K562 (cell line): Measurements from ENCODE around the gene AHCY. TPM values are rescaled to one million over a fixed set of nuclear protein-coding genes. Genes with fewer than 3 reads are reported as not detected.
"Not testable (repeated sequence)": the region's sequence is repeated elsewhere in the genome, so short reads cannot be mapped to it uniquely, and the experiment has no call there.

Experiments
- ATAC-seq: fragments of 200-7000 bp; cut with Tn5 transposase; 3 replicates; pipeline ENCODE4 v1.9.1; 2020; ENCODE audit warnings: moderate library complexity
- BruUV-seq: library from RNA; stranded (reverse); fragments of 400-500 nt; replicated peaks from 2 replicates; lab custom pipeline; 2021; lab: Mats Ljungman, UMichigan
- CTCF ChIA-PET: fragments of 300-600 bp; formaldehyde crosslinking; extraction: SDS; loops from one replicate; lab custom pipeline; 2021; ENCODE audit warnings: low intra/inter-chr PET ratio; lab: Yijun Ruan, JAX
- POLR2A ChIA-PET: fragments of 300-600, 350-650 bp; sonication (Branson Sonifier 250); formaldehyde crosslinking; extraction: SDS; loops from one replicate; lab custom pipeline; 2021; ENCODE audit warnings: antibody characterized with exemption, inconsistent platforms; lab: Yijun Ruan, JAX
- DNase-seq, 4 experiments: peaks; one replicate each; pipeline versions ENCODE4 v3.0.0 to v3.0.0-alpha.2; 2011 to 2018; ENCODE audit warnings: low spot score in 3 of 4, mixed read lengths in 3 of 4; ENCODE audit errors: extremely low read depth in 1 of 4
- FAIRE-seq: peaks from 2 replicates; lab custom pipeline; 2011; peaks lifted over from hg19 to GRCh38; lab: Jason Lieb, UNC
- H2AFZ ChIP-seq: 2 replicates; pipeline ENCODE4 v1.6.0; 2011; ENCODE audit warnings: low read depth, low read length, control low read depth, inconsistent platforms
- H3K27ac ChIP-seq: fragments of 200-600 bp; 3 replicates; pipeline ENCODE4 v1.8.0; 2011; ENCODE audit warnings: low read depth, mild to moderate bottlenecking, control low read depth, inconsistent platforms, low read length, moderate library complexity, mixed read lengths; ENCODE audit errors: extremely low read depth
- H3K27me3 ChIP-seq, 2 experiments: fragments of 300-600 bp in 1 of 2; 2 replicates in 1 of 2; 3 replicates in 1 of 2; pipeline versions ENCODE4 v1.6.0 to v1.8.0; 2011; ENCODE audit warnings: inconsistent platforms in 2 of 2, low read length in 2 of 2, mild to moderate bottlenecking in 1 of 2, mixed read lengths in 1 of 2, moderate library complexity in 1 of 2; ENCODE audit not compliant: control insufficient read depth in 2 of 2, insufficient read depth in 2 of 2
- H3K36me3 ChIP-seq: fragments of 300-600 bp; 3 replicates; pipeline ENCODE4 v1.8.0; 2011; ENCODE audit warnings: mild to moderate bottlenecking, low read length, inconsistent platforms; ENCODE audit not compliant: control insufficient read depth, insufficient read depth
- H3K4me1 ChIP-seq, 2 experiments: fragments of 200-600 bp in 1 of 2; replicated peaks in 1 of 2; 2 replicates in 1 of 2; 3 replicates in 1 of 2; pipeline versions ENCODE4 v1.5.1 to v1.8.0; 2011; ENCODE audit warnings: inconsistent platforms in 2 of 2, low read length in 2 of 2, mild to moderate bottlenecking in 1 of 2, mixed read lengths in 1 of 2, moderate library complexity in 1 of 2; ENCODE audit not compliant: control insufficient read depth in 2 of 2, insufficient read depth in 2 of 2
- H3K4me2 ChIP-seq: 2 replicates; pipeline ENCODE4 v1.6.1; 2011; ENCODE audit warnings: low read length, control low read depth, inconsistent platforms, mixed read lengths; ENCODE audit not compliant: insufficient read depth
- H3K4me3 ChIP-seq: fragments of 200-600 bp; sonication (generic), shearing (Covaris generic); 2 replicates; pipeline ENCODE4 v1.5.1; 2016; ENCODE audit warnings: control low read depth, inconsistent platforms
- H3K79me2 ChIP-seq: fragments of 200-600 bp; 3 replicates; pipeline ENCODE4 v1.8.0; 2011; ENCODE audit warnings: low read length, inconsistent platforms; ENCODE audit not compliant: control insufficient read depth, insufficient read depth
- H3K9ac ChIP-seq, 2 experiments: 2 replicates each; pipeline versions ENCODE4 v1.6.0 to v1.6.1; 2011; ENCODE audit warnings: low read depth in 2 of 2, low read length in 2 of 2, control low read depth in 1 of 2, inconsistent platforms in 1 of 2, mild to moderate bottlenecking in 1 of 2, mixed read lengths in 1 of 2; ENCODE audit not compliant: insufficient read depth in 1 of 2
- H3K9me1 ChIP-seq: one replicate; pipeline ENCODE4 v1.6.0; 2011; ENCODE audit warnings: inconsistent platforms, mild to moderate bottlenecking, low read length, moderate library complexity; ENCODE audit not compliant: control insufficient read depth, insufficient read depth
- H3K9me3 ChIP-seq: replicated peaks from 2 replicates; pipeline ENCODE4 v1.5.1; 2011; ENCODE audit warnings: low read depth, low read length, inconsistent platforms; ENCODE audit not compliant: control insufficient read depth, insufficient read depth
- H4K20me1 ChIP-seq: replicated peaks from 2 replicates; pipeline ENCODE4 v1.6.1; 2011; ENCODE audit warnings: low read length, inconsistent platforms, mixed read lengths; ENCODE audit not compliant: control insufficient read depth, insufficient read depth
- BHLHE40 ChIP-seq: IDR thresholded peaks from 2 replicates; pipeline ENCODE4 v1.6.1; 2011; ENCODE audit warnings: low read length, improper control_type of control experiment
- DACH1 ChIP-seq: fragments of 450-650 bp; IDR thresholded peaks from 2 replicates; pipeline ENCODE4 v1.6.1; 2018; ENCODE audit not compliant: partially characterized antibody
- DPF2 ChIP-seq: fragments of 450-650 bp; IDR thresholded peaks from 2 replicates; pipeline ENCODE4 v1.6.1; 2016
- ELF4 ChIP-seq: fragments of 450-650 bp; formaldehyde crosslinking; IDR thresholded peaks from 2 replicates; pipeline ENCODE4 v1.4.0; 2022; ENCODE audit warnings: missing genetic modification characterization
- FOSL1 ChIP-seq: fragments of 200-800 bp; sonication (Bioruptor generic); conservative IDR thresholded peaks from 2 replicates; pipeline ENCODE4 v1.6.1; 2016; ENCODE audit warnings: missing genetic modification characterization, missing compliant biosample characterization
- JUN ChIP-seq, 2 experiments: sonication (generic) in 1 of 2; formaldehyde crosslinking in 1 of 2; IDR thresholded peaks; 2 replicates each; pipeline versions ENCODE4 v1.6.1 to v1.8.0; 2012 to 2022; ENCODE audit warnings: borderline replicate concordance in 2 of 2, mild to moderate bottlenecking in 2 of 2, improper control_type of control experiment in 1 of 2, low read depth in 1 of 2, low read length in 1 of 2, missing genetic modification reagents in 1 of 2
- JUND ChIP-seq, 2 experiments: IDR thresholded peaks; 2 replicates in 1 of 2; 3 replicates in 1 of 2; pipeline ENCODE4 v1.6.1; 2011; ENCODE audit warnings: borderline replicate concordance in 2 of 2, low read depth in 2 of 2, low read length in 2 of 2, improper control_type of control experiment in 1 of 2, missing biosample characterization in 1 of 2, missing genetic modification characterization in 1 of 2, missing genetic modification reagents in 1 of 2
- STAT5A ChIP-seq: IDR thresholded peaks from 2 replicates; pipeline ENCODE4 v1.6.1; 2012; ENCODE audit warnings: low read length, inconsistent platforms, borderline replicate concordance
- ZBTB7A ChIP-seq: IDR thresholded peaks from 2 replicates; pipeline ENCODE4 v1.6.1; 2011; ENCODE audit warnings: low read depth, mild to moderate bottlenecking, low read length, moderate library complexity, borderline replicate concordance; ENCODE audit not compliant: control insufficient read depth
- WGBS: fragments of 100-300 bp; shearing (Covaris generic); methylation state at CpG from one replicate; pipeline ENCODE4 v1.1.6; 2016; ENCODE audit warnings: low coverage, mixed read lengths; ENCODE audit not compliant: insufficient coverage; ENCODE audit errors: missing lambda C conversion rate; 5-methylcytosine and 5-hydroxymethylcytosine counted together
- in situ Hi-C: fragments of 300-500 bp; cut with MboI; formaldehyde crosslinking; loops from 4 replicates; pipeline ENCODE4 v1.15.0; 2018; ENCODE audit warnings: inconsistent platforms, mixed read lengths
- intact Hi-C: fragments of 100-400 bp; cut with micrococcal nuclease; formaldehyde crosslinking; loops from 2 replicates; pipeline ENCODE4 v1.14.2; 2022
- polyA plus RNA-seq, 8 experiments: library from polyadenylated mRNA; depleted of rRNA in 4 of 8; stranded (reverse) in 5 of 8; unstranded in 3 of 8; fragments of >200 nt; fragmentation: Nextera tagmentation in 2 of 8; fragmentation: Illumina TruSeq in 1 of 8; extraction: Ambion mirVana in 2 of 8; extraction: Trizol in 1 of 8; gene quantifications; 2 replicates each; pipeline versions ENCODE4 v1.2.1 to v1.2.3, GENCODE V29; 2011 to 2014; ENCODE audit warnings: inconsistent platforms in 1 of 8, missing spikeins in 1 of 8
- total RNA-seq, 7 experiments: library from RNA; depleted of rRNA in 6 of 7; stranded (reverse); fragments of >200 nt in 6 of 7; fragmentation: Illumina TruSeq in 2 of 7; extraction: Trizol in 2 of 7; gene quantifications; 2 replicates each; pipeline versions ENCODE4 v1.2.1 to v1.2.3, GENCODE V29; 2011 to 2021; ENCODE audit warnings: low replicate concordance in 1 of 7
- TF ChIP-seq, protein P1 (sequence below), 2 experiments: fragments of 450-650 bp in 1 of 2; sonication (generic) in 1 of 2; formaldehyde crosslinking in 1 of 2; IDR thresholded peaks in 1 of 2; conservative IDR thresholded peaks in 1 of 2; 2 replicates each; pipeline versions ENCODE4 v1.6.1 to v1.8.1; 2016 to 2023; ENCODE audit warnings: mild to moderate bottlenecking in 2 of 2, moderate library complexity in 2 of 2, inconsistent platforms in 1 of 2, missing genetic modification reagents in 1 of 2

The AHCY gene
- total and polyA plus RNA-seq, 9 of the 15 experiments (the other 6 are each of a cell fraction or from before 2014, with no cell fraction given) = 82.5 to 269 (median 190) TPM

DNA sequence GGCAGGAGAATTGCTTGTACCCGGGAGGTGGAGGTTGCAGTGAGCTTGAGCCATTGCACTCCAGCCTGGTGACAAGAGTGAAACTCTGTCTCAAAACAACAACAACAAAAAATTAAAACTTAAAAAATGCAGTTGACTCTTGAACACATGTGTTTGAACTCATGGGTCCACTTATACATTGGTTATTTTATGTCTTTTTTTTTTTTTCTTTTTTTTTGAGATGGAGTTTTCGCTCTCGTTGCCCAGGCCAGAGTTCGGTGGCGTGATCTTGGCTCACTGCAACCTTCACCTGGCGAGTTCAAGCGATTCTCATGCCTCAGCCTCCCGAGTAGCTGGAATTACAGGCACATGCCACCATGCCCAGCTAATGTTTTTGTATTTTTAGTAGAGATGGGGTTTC is 39.7 kb downstream of the AHCY start:
- H3K79me2 ChIP-seq, H3K4me3 ChIP-seq, H3K4me1 ChIP-seq, CTCF ChIA-PET, in situ Hi-C loops, ATAC-seq, H3K27ac ChIP-seq, H3K36me3 ChIP-seq, FAIRE-seq, BruUV-seq, H3K9ac ChIP-seq, H3K27me3 ChIP-seq, H3K4me2 ChIP-seq, H3K9me3 ChIP-seq, DNase-seq, H3K9me1 ChIP-seq, H2AFZ ChIP-seq, intact Hi-C loops, H4K20me1 ChIP-seq: not testable (repeated sequence)
- WGBS = 77% methylated on average over 3 of the region's 8 CpGs
- POLR2A ChIA-PET = interaction anchor here (0.6 to 1.4 kb wide), 3 partner anchors 14 to 39 kb away, joined by 3 read pairs; no protein-coding TSS in a partner anchor

DNA sequence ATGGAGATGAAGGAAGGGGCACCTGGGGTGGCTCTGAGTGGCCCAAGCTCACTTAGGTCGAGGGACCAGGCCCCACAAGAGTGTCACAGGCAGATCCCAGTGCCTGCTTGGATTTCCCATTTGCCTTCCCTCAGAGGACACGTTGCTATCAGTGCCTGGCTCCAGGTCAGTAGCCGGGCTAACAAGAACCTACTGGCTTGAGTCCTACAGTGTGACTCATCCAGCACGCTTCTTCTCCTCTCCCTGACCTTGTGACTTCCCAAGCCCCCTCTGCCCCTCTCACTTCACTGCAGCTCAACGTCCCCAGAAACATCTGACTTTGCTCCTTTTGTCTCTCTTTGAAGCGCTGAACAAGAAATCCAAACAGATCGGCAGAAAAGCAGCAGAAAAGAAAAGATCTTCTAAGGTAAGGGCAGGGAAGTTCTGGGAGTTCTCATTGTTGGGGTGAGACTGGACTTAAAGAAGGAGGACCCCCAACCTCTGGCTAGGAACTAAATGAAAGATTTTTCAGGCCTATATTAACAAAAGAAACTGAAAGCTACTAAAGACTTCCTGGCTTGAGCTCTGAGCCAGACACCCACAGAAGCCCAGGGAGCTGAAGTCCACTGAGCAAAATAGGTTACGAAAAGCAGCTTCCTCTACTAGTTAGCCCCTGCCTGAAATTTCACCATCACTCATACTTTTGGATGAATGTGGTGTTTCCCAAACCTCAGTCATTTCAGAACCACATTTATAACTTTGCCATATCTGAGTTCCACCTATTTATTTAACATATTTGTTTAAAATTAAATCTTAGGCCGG is 40.5 kb downstream of the AHCY start:
- CTCF ChIA-PET = no interaction called here
- no peaks in the 10 kb centered on the region for H3K9me3 ChIP-seq
- FAIRE-seq (peak; percentile 78), ATAC-seq (peak; percentile 62), DNase-seq (peak in 1 of 4 experiments; percentile 50)
- POLR2A ChIA-PET = interaction anchor here (0.6 to 1.4 kb wide), 4 partner anchors 13 to 40 kb away, joined by 3 read pairs; no protein-coding TSS in a partner anchor
- 38% methylated on average over 9 of the region's 9 CpGs for WGBS
- no peak overlapping the region for H3K4me2 ChIP-seq
- in situ Hi-C loops = no loop called here
- H3K4me3 ChIP-seq = no peak overlapping the region
- no TSS peak for BruUV-seq
- no peak overlapping the region; a peak in 1 of 4 replicates for H3K9ac ChIP-seq
- H3K27ac ChIP-seq = peak overlapping the region; percentile 20; the same call in 1 of the 3 replicates
- H3K9me1 ChIP-seq = no peaks in the 10 kb centered on the region
- intact Hi-C loops = no loop called here
- peaks cover 0 to 2% of the 10 kb centered on the region in 2 experiments; a peak in 2 of 5 replicates for H3K4me1 ChIP-seq
- H3K27me3 ChIP-seq = no peaks in the 10 kb centered on the region
- peaks cover 4% of the 10 kb centered on the region; the same call in 2 of the 3 replicates for H3K36me3 ChIP-seq
- H3K79me2 ChIP-seq = no peaks in the 10 kb centered on the region
- H2AFZ ChIP-seq = peak overlapping the region; percentile 7; the same call in 1 of the 2 replicates
- no peaks in the 10 kb centered on the region for H4K20me1 ChIP-seq
- TF ChIP-seq JUND (IDR thresholded peaks at IDR 0.05; ENCODE audit: borderline replicate concordance, low read depth, low read length) (peak; percentile 57; the same call in 1 of the 2 replicates), JUND (tag; IDR thresholded peaks at IDR 0.05; ENCODE audit: borderline replicate concordance, low read depth, low read length) (peak; percentile 26; the same call in 1 of the 3 replicates), DACH1 (no peak), STAT5A (no peak), ELF4 (CRISPR knock-in tag) (0 out of 2 replicates have a peak, but pooled peaks have one; percentile 5), ZBTB7A (peak; percentile 84; the same call in 1 of the 2 replicates), BHLHE40 (0 out of 2 replicates have a peak, but pooled peaks have one; percentile 39), DPF2 (peak; percentile 29; the same call in 1 of the 2 replicates), JUN (IDR thresholded peaks at IDR 0.05; ENCODE audit: borderline replicate concordance, low read depth, low read length) (peak; percentile 16; the same call in 1 of the 2 replicates), JUN (CRISPR knock-in tag; IDR thresholded peaks at IDR 0.05; ENCODE audit: borderline replicate concordance) (no peak), FOSL1 (peak; percentile 77)
- TF ChIP-seq, protein P1, sequence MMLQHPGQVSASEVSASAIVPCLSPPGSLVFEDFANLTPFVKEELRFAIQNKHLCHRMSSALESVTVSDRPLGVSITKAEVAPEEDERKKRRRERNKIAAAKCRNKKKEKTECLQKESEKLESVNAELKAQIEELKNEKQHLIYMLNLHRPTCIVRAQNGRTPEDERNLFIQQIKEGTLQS (IDR thresholded peaks at IDR 0.05) = peak; percentile 57; the same call in 1 of the 2 replicates
- TF ChIP-seq, protein P1 (CRISPR knock-in tag; conservative IDR thresholded peaks at IDR 0.05) = no peak
